Astrocyte (in vitro differentiated cells and primary cell): ENCODE data around the gene BBX. TPM values are rescaled to one million over a fixed set of nuclear protein-coding genes. Genes with fewer than 3 reads are reported as not detected.

Experiments
- DNase-seq: peaks from one replicate; pipeline ENCODE4 v3.0.0-alpha.2; 2010; ENCODE audit warnings: low read depth
- FAIRE-seq: peaks from 2 replicates; lab custom pipeline; 2011; peaks lifted over from hg19 to GRCh38; lab: Jason Lieb, UNC
- H2AFZ ChIP-seq: 2 replicates; pipeline ENCODE4 v1.6.0; 2012; ENCODE audit warnings: low read depth, low read length, inconsistent platforms
- H3K27ac ChIP-seq: 2 replicates; pipeline ENCODE4 v1.5.1; 2011; ENCODE audit warnings: low read depth, low read length, inconsistent platforms
- H3K27me3 ChIP-seq: 2 replicates; pipeline ENCODE4 v1.6.0; 2011; ENCODE audit warnings: low read length, inconsistent platforms; ENCODE audit not compliant: insufficient read depth
- H3K36me3 ChIP-seq: 2 replicates; pipeline ENCODE4 v1.5.1; 2011; ENCODE audit warnings: low read length, inconsistent platforms; ENCODE audit not compliant: insufficient read depth
- H3K4me1 ChIP-seq: 2 replicates; pipeline ENCODE4 v1.5.1; 2011; ENCODE audit warnings: low read length, inconsistent platforms; ENCODE audit not compliant: insufficient read depth
- H3K4me2 ChIP-seq: 2 replicates; pipeline ENCODE4 v1.6.0; 2012; ENCODE audit warnings: low read length, inconsistent platforms
- H3K4me3 ChIP-seq: 2 replicates; pipeline ENCODE4 v1.5.1; 2011; ENCODE audit warnings: low read depth, mild to moderate bottlenecking, low read length, inconsistent platforms; ENCODE audit not compliant: insufficient read depth
- H3K79me2 ChIP-seq: 2 replicates; pipeline ENCODE4 v1.6.0; 2012; ENCODE audit warnings: mild to moderate bottlenecking, low read length, inconsistent platforms; ENCODE audit not compliant: insufficient read depth
- H3K9ac ChIP-seq: 2 replicates; pipeline ENCODE4 v1.6.0; 2012; ENCODE audit warnings: mild to moderate bottlenecking, low read length, inconsistent platforms
- H3K9me3 ChIP-seq: 2 replicates; pipeline ENCODE4 v1.5.1; 2012; ENCODE audit warnings: low read depth, mild to moderate bottlenecking, low read length, inconsistent platforms; ENCODE audit not compliant: insufficient read depth
- H4K20me1 ChIP-seq: 2 replicates; pipeline ENCODE4 v1.6.0; 2012; ENCODE audit warnings: low read length, inconsistent platforms; ENCODE audit not compliant: insufficient read depth
- H3K27ac Mint-ChIP-seq: one replicate; pipeline ENCODE4 v1.8.0; 2021; ENCODE audit warnings: mild to moderate bottlenecking, mixed read lengths; ENCODE audit not compliant: unreplicated experiment
- H3K27me3 Mint-ChIP-seq: one replicate; pipeline ENCODE4 v1.8.0; 2021; ENCODE audit warnings: low read depth, mixed read lengths; ENCODE audit not compliant: unreplicated experiment
- H3K36me3 Mint-ChIP-seq: one replicate; pipeline ENCODE4 v1.8.0; 2021; ENCODE audit warnings: low read depth, mixed read lengths; ENCODE audit not compliant: unreplicated experiment
- H3K4me1 Mint-ChIP-seq: one replicate; pipeline ENCODE4 v1.8.0; 2021; ENCODE audit warnings: low read depth, mixed read lengths; ENCODE audit not compliant: unreplicated experiment
- H3K4me3 Mint-ChIP-seq: one replicate; pipeline ENCODE4 v1.8.0; 2021; ENCODE audit warnings: mild to moderate bottlenecking, moderate library complexity, mixed read lengths; ENCODE audit not compliant: unreplicated experiment
- H3K9me3 Mint-ChIP-seq: one replicate; pipeline ENCODE4 v1.8.0; 2021; ENCODE audit warnings: mild to moderate bottlenecking, mixed read lengths; ENCODE audit not compliant: unreplicated experiment
- EZH2 ChIP-seq: IDR thresholded peaks from 2 replicates; pipeline ENCODE4 v1.6.1; 2012; ENCODE audit warnings: mild to moderate bottlenecking, low read length, inconsistent platforms; ENCODE audit not compliant: insufficient read depth
- total RNA-seq: library from RNA; stranded (reverse); gene quantifications from 2 replicates; pipeline ENCODE4 v1.2.1, GENCODE V29; 2021
- TF ChIP-seq, protein P1 (sequence below): IDR thresholded peaks from 2 replicates; pipeline ENCODE4 v1.5.1; 2011; ENCODE audit warnings: low read depth, mild to moderate bottlenecking, inconsistent platforms, low read length, moderate library complexity; ENCODE audit not compliant: insufficient read depth

BBX gene
- total RNA-seq, 1 donor from 2014 or later, result 91.6 TPM

DNA sequence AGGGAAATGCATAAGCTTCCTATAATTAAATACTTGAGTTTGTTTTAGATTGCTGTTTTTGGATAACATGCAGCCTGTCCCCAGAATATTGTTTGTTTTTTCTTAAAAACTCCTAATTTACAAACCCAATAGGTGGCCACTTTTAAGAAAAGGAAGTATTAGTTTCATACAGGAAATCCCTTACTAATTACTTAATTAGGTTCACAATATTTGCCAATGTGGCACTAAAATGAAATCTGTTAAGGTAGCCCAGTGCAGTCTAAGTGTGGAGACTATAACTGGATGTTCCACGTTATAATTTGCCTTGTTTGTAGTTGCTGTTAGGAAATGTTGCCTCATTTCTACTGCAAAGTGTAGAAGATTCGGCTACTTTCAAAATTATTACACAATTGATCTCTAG is 195.8 kb downstream of the BBX start:
- no peaks in the 10 kb centered on the region for H3K79me2 ChIP-seq
- TF ChIP-seq EZH2, result no peak
- TF ChIP-seq, protein P1, sequence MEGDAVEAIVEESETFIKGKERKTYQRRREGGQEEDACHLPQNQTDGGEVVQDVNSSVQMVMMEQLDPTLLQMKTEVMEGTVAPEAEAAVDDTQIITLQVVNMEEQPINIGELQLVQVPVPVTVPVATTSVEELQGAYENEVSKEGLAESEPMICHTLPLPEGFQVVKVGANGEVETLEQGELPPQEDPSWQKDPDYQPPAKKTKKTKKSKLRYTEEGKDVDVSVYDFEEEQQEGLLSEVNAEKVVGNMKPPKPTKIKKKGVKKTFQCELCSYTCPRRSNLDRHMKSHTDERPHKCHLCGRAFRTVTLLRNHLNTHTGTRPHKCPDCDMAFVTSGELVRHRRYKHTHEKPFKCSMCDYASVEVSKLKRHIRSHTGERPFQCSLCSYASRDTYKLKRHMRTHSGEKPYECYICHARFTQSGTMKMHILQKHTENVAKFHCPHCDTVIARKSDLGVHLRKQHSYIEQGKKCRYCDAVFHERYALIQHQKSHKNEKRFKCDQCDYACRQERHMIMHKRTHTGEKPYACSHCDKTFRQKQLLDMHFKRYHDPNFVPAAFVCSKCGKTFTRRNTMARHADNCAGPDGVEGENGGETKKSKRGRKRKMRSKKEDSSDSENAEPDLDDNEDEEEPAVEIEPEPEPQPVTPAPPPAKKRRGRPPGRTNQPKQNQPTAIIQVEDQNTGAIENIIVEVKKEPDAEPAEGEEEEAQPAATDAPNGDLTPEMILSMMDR, result no peak
- H4K20me1 ChIP-seq, result peaks cover 4% of the 10 kb centered on the region
- H3K4me3 ChIP-seq, result no peak overlapping the region
- peaks cover 3% of the 10 kb centered on the region for H3K9me3 Mint-ChIP-seq
- DNase-seq (no peak), FAIRE-seq (no peak)
- H3K27ac ChIP-seq, result no peak overlapping the region
- H3K4me1 ChIP-seq, result no peaks in the 10 kb centered on the region
- peaks cover 4% of the 10 kb centered on the region for H3K4me1 Mint-ChIP-seq
- H3K27me3 Mint-ChIP-seq, result no peaks in the 10 kb centered on the region
- no peak overlapping the region for H3K4me2 ChIP-seq
- no peak overlapping the region for H3K4me3 Mint-ChIP-seq
- H2AFZ ChIP-seq, result no peak overlapping the region
- H3K36me3 ChIP-seq, result no peaks in the 10 kb centered on the region
- no peaks in the 10 kb centered on the region for H3K27me3 ChIP-seq
- H3K9ac ChIP-seq, result no peak overlapping the region
- no peak overlapping the region for H3K27ac Mint-ChIP-seq
- H3K36me3 Mint-ChIP-seq, result peaks cover 7% of the 10 kb centered on the region
- no peaks in the 10 kb centered on the region for H3K9me3 ChIP-seq

GRCh38 chr3:107727102-107727501 is 204.3 kb downstream of the BBX start:
- no peaks in the 10 kb centered on the region for H3K4me1 ChIP-seq
- H3K4me2 ChIP-seq, result no peak overlapping the region
- no peaks in the 10 kb centered on the region for H3K36me3 ChIP-seq
- no peak overlapping the region for H3K4me3 ChIP-seq
- H3K9me3 Mint-ChIP-seq, result peaks cover 6% of the 10 kb centered on the region
- H3K36me3 Mint-ChIP-seq, result peaks cover 7% of the 10 kb centered on the region
- no peak overlapping the region for H3K4me3 Mint-ChIP-seq
- no peak overlapping the region for H3K9ac ChIP-seq
- H3K9me3 ChIP-seq, result no peaks in the 10 kb centered on the region
- no peak for DNase-seq
- no peaks in the 10 kb centered on the region for H3K27me3 Mint-ChIP-seq
- FAIRE-seq, result no peak
- H3K27ac Mint-ChIP-seq, result no peak overlapping the region
- H3K27me3 ChIP-seq, result no peaks in the 10 kb centered on the region
- no peak overlapping the region for H3K27ac ChIP-seq
- no peak overlapping the region for H2AFZ ChIP-seq
- H3K79me2 ChIP-seq, result no peaks in the 10 kb centered on the region
- TF ChIP-seq EZH2, result no peak
- TF ChIP-seq, protein P1, result no peak
- no peaks in the 10 kb centered on the region for H4K20me1 ChIP-seq
- no peaks in the 10 kb centered on the region for H3K4me1 Mint-ChIP-seq

- Histone ChIP-seq H3K4me2 (no peak overlapping the region), H3K9ac (no peak overlapping the region), H3K27ac (no peak overlapping the region), H3K4me3 (no peak overlapping the region), H3K9me3 (no peaks in the 10 kb centered on the region), H3K4me1 (no peaks in the 10 kb centered on the region), H3K79me2 (no peaks in the 10 kb centered on the region), H4K20me1 (no peaks in the 10 kb centered on the region), H2AFZ (no peak overlapping the region), H3K27me3 (no peaks in the 10 kb centered on the region), H3K36me3 (peaks cover 1% of the 10 kb centered on the region)
- Mint-ChIP-seq H3K9me3 (no peaks in the 10 kb centered on the region), H3K27ac (no peak overlapping the region), H3K27me3 (no peaks in the 10 kb centered on the region), H3K36me3 (peaks cover 11% of the 10 kb centered on the region), H3K4me1 (no peaks in the 10 kb centered on the region), H3K4me3 (no peak overlapping the region)
- FAIRE-seq, result no peak
- TF ChIP-seq, protein P1, result no peak
- no peak for TF ChIP-seq EZH2
- no peak for DNase-seq
Observed at GRCh38 chr3:107729686-107730085, 206.9 kb downstream of the BBX start.
